ENCODE results near the gene SRGAP1. TPM values are rescaled to one million over a fixed set of nuclear protein-coding genes. Genes with fewer than 3 reads are reported as not detected.

The SRGAP1 gene
- total RNA-seq, 4 donors from 2014 or later = 7.6 to 17.5 (median 14.6) TPM

DNA sequence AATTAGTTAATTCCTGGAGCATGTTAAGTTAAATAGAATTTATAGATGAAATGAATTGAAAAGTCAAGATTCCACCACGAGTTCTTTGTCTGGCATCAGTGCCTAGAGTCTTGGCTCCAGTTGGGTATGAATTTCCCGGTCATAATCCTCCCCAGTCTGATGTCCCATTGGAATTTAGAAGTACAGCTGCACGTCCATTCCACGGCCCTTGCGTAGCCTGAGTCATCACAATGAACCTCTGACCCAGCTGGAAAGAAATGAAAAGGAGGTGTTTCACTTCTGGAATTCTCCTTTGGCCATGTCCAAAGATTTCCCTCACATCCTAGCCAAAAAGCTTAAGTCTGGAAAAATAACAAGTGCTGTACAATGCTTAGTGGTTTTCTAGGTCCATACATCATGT, 254.9 kb downstream of the SRGAP1 start:
- Histone ChIP-seq H3K27me3 (no peaks in the 10 kb centered on the region), H3K27ac (replicated peaks in 1 of 4) (peak overlapping the region; percentile 64 to 75 (median 74)), H3K4me1 (peaks cover 0 to 49% (median 35%) of the 10 kb centered on the region in 4 donors), H3K4me3 (no peak overlapping the region), H3K36me3 (peaks cover 0 to 5% (median 0%) of the 10 kb centered on the region in 4 donors), H3K9me3 (no peaks in the 10 kb centered on the region)
- intact Hi-C loops (cut with DNase I) = no loop called here
- 10% methylated on average over 5 of the region's 5 CpGs for WGBS
- no peak for DNase-seq (ENCODE audit: extremely low spot score)
- TF ChIP-seq CTCF (IDR thresholded peaks at IDR 0.05) = no peak
- no peak for TF ChIP-seq POLR2A (IDR thresholded peaks at IDR 0.05; ENCODE audit: low read depth)
- peak; percentile 36 for TF ChIP-seq EP300 (IDR thresholded peaks at IDR 0.05)
- TF ChIP-seq POLR2AphosphoS5 (IDR thresholded peaks at IDR 0.05) = peak; percentile 79 to 86

GRCh38 chr12:64102339-64102738, 257.8 kb downstream of the SRGAP1 start:
- Histone ChIP-seq H3K27me3 (no peaks in the 10 kb centered on the region), H3K27ac (replicated peaks in 1 of 4) (no peak overlapping the region), H3K36me3 (peaks cover 0 to 4% (median 0%) of the 10 kb centered on the region in 4 donors), H3K4me3 (no peak overlapping the region), H3K4me1 (peaks cover 0 to 63% (median 44%) of the 10 kb centered on the region in 4 donors), H3K9me3 (no peaks in the 10 kb centered on the region)
- no peak for DNase-seq (ENCODE audit: extremely low spot score)
- intact Hi-C loops (cut with DNase I) = loop anchor here (5.0 kb wide), 1 partner anchor 260 kb away; the partner anchor contains the start of gene SRGAP1
- WGBS = 95% methylated on average over 4 of the region's 4 CpGs
- TF ChIP-seq POLR2A (IDR thresholded peaks at IDR 0.05; ENCODE audit: low read depth) = no peak
- no peak for TF ChIP-seq POLR2AphosphoS5 (IDR thresholded peaks at IDR 0.05)
- TF ChIP-seq EP300 (IDR thresholded peaks at IDR 0.05) = no peak
- no peak for TF ChIP-seq CTCF (IDR thresholded peaks at IDR 0.05)

- peak overlapping the region in 1 of 4 donors; percentile 1 for H3K4me3 ChIP-seq
- no peaks in the 10 kb centered on the region for H3K9me3 ChIP-seq
- intact Hi-C loops (cut with DNase I) = loop anchor here (5.0 kb wide), 1 partner anchor 262 kb away; the partner anchor contains the start of gene SRGAP1
- TF ChIP-seq POLR2AphosphoS5 (IDR thresholded peaks at IDR 0.05) = peak; percentile 65 to 83
- no peak for TF ChIP-seq CTCF (IDR thresholded peaks at IDR 0.05)
- H3K27ac ChIP-seq (replicated peaks in 1 of 4) = peak overlapping the region; percentile 68 to 79 (median 75)
- 64% methylated on average over 10 of the region's 10 CpGs for WGBS
- H3K4me1 ChIP-seq = peaks cover 0 to 47% (median 34%) of the 10 kb centered on the region in 4 donors
- peaks cover 0 to 1% (median 0%) of the 10 kb centered on the region in 4 donors for H3K36me3 ChIP-seq
- DNase-seq (ENCODE audit: extremely low spot score) = no peak
- H3K27me3 ChIP-seq = no peaks in the 10 kb centered on the region
These were observed 259.6 kb downstream of the SRGAP1 start for GRCh38 chr12:64103825-64104740.

DNA sequence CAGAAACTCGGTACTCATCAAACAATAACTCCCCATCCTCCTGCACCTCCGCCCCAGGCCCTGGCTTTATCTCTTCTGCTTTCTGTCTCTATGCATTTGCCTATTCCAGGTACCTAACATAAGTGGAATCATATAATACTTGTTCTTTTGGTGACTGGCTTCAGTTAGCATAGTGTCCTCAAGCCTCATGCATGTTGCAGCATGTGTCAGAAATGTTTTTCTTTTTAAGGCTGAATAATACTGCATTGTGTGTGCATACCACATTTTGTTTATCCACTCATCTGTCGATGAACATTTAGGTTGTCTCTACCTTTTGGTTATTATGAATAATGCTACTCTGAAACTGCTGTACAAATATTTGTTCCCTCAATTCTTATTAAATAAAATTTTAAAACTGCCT, 260.5 kb downstream of the SRGAP1 start:
- H3K27me3 ChIP-seq = no peaks in the 10 kb centered on the region
- TF ChIP-seq EP300 (IDR thresholded peaks at IDR 0.05) (no peak), POLR2AphosphoS5 (IDR thresholded peaks at IDR 0.05) (no peak), POLR2A (IDR thresholded peaks at IDR 0.05; ENCODE audit: low read depth) (no peak), CTCF (IDR thresholded peaks at IDR 0.05) (no peak)
- WGBS = 88% methylated on average over 3 of the region's 3 CpGs
- H3K9me3 ChIP-seq = no peaks in the 10 kb centered on the region
- intact Hi-C loops (cut with DNase I) = loop anchor here (5.0 kb wide), 1 partner anchor 77 kb away; no protein-coding TSS in a partner anchor
- H3K36me3 ChIP-seq = peaks cover 0 to 10% (median 3%) of the 10 kb centered on the region in 4 donors
- peaks cover 0 to 38% (median 25%) of the 10 kb centered on the region in 4 donors for H3K4me1 ChIP-seq
- no peak for DNase-seq (ENCODE audit: extremely low spot score)
- peak overlapping the region; percentile 68 to 79 (median 75) for H3K27ac ChIP-seq (replicated peaks in 1 of 4)
- no peak overlapping the region for H3K4me3 ChIP-seq
